Tibial nerve (tissue), 4 donors: Measurements from ENCODE around the gene MC1R. TPM values are rescaled to one million over a fixed set of nuclear protein-coding genes. Genes with fewer than 3 reads are reported as not detected.

ENCODE experiments used
- DNase-seq, 2 donors: peaks; one replicate each; pipeline ENCODE4 v3.0.0-alpha.2; 2019; ENCODE audit warnings: low spot score in 2 of 2
- H3K27ac ChIP-seq, 4 donors: fragments of 200-600 bp; sonication (generic) in 3 of 4; one replicate each; pipeline ENCODE4 v1.5.1; 2017 to 2019; ENCODE audit warnings: mild to moderate bottlenecking in 1 of 4
- H3K27me3 ChIP-seq, 2 donors: fragments of 200-600 bp; sonication (generic) in 1 of 2; one replicate each; pipeline versions ENCODE4 v1.5.1 to v1.6.0; 2017 to 2019
- H3K36me3 ChIP-seq, 3 donors: fragments of 200-600 bp; sonication (generic); one replicate each; pipeline ENCODE4 v1.5.1; 2018 to 2019
- H3K4me1 ChIP-seq, 4 donors: fragments of 200-600 bp; sonication (generic) in 3 of 4; one replicate each; pipeline ENCODE4 v1.5.1; 2017 to 2019
- H3K4me3 ChIP-seq, 4 donors: fragments of 200-600 bp; sonication (generic) in 3 of 4; one replicate each; pipeline ENCODE4 v1.5.1; 2017 to 2019; ENCODE audit warnings: mild to moderate bottlenecking in 1 of 4, moderate library complexity in 1 of 4
- H3K9me3 ChIP-seq, 4 donors: fragments of 200-600 bp; sonication (generic) in 3 of 4; one replicate each; pipeline ENCODE4 v1.5.1; 2017 to 2019
- EP300 ChIP-seq, 2 donors: sonication (generic); formaldehyde crosslinking; IDR thresholded peaks; one replicate each; pipeline ENCODE4 v1.6.1; 2017; ENCODE audit warnings: antibody characterized with exemption in 2 of 2, mild to moderate bottlenecking in 1 of 2
- POLR2A ChIP-seq, 2 donors: fragments of 450-650 bp; IDR thresholded peaks; one replicate each; pipeline ENCODE4 v1.6.1; 2017; ENCODE audit warnings: antibody characterized with exemption in 2 of 2, mild to moderate bottlenecking in 2 of 2, moderate library complexity in 2 of 2
- WGBS, 2 donors: methylation state at CpG; one replicate each; pipeline ENCODE4 v1.1.5; 2018; 5-methylcytosine and 5-hydroxymethylcytosine counted together
- total RNA-seq, 4 donors: library from RNA; depleted of rRNA; stranded (reverse); fragments of >200 nt; gene quantifications; one replicate each; pipeline ENCODE4 v1.1.0, GENCODE V29; 2016
- TF ChIP-seq, protein P1 (sequence below), 5 experiments: fragments of 200-600 bp in 3 of 5; fragments of 450-650 bp in 2 of 5; sonication (generic) in 3 of 5; IDR thresholded peaks; one replicate each; pipeline ENCODE4 v1.5.1; 2016 to 2019; ENCODE audit warnings: antibody characterized with exemption in 5 of 5, mild to moderate bottlenecking in 3 of 5, moderate library complexity in 2 of 5

The MC1R gene
- total RNA-seq, 4 donors from 2014 or later = 3.3 to 15.7 (median 6.9) TPM

DNA sequence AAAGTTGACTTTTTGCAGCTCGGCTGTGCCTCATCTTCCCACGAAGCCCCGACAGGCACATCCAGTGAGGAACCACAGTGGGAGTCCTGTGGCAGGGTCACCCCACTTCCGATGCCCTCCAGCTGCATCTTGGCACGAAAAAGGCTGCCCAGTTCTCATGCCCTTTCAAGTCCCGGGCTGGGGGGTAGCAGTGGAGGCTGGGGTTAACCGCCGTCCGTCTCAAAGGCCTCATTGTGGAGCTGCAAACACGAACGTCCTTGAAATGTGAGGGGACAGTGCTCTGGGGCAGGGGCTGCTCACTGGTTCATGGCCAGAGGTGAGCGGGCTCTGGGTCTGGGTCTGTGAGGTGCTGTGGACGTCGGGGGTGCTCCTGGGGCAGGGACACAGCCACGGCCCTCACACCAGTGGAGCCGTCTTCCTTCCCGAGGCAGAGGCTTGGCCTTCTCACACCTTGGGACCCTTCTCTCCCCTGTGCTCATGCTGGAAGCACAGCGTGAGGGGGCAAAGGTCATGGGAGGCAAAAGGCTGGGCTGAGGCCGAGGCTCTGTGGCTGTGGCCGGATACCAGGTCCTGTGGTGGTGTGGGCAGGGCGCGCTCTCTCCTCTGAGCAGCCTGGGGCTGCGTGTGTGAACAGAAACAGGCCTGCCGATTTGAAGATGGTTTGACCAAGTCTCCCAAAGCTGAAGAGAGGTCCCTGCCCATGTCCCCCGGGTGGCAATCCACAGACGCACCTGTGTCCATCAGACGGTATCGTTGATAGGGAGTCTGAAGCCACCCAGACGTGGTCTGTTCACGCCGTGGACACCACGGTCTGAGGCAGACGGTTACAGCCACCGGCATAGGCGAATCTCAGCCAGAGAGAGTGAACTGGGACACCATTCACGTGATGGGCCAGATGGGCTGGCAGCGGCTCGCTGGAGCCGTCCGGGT is 3.1 kb upstream of the MC1R start:
- Histone ChIP-seq H3K4me3 (no peak overlapping the region), H3K36me3 (peaks cover 0 to 33% (median 4%) of the 10 kb centered on the region in 3 donors), H3K9me3 (no peaks in the 10 kb centered on the region), H3K27me3 (no peaks in the 10 kb centered on the region), H3K27ac (no peak overlapping the region), H3K4me1 (peaks cover 0 to 47% (median 21%) of the 10 kb centered on the region in 4 donors)
- TF ChIP-seq POLR2A (IDR thresholded peaks at IDR 0.05) (no peak), EP300 (IDR thresholded peaks at IDR 0.05) (no peak)
- TF ChIP-seq, protein P1, sequence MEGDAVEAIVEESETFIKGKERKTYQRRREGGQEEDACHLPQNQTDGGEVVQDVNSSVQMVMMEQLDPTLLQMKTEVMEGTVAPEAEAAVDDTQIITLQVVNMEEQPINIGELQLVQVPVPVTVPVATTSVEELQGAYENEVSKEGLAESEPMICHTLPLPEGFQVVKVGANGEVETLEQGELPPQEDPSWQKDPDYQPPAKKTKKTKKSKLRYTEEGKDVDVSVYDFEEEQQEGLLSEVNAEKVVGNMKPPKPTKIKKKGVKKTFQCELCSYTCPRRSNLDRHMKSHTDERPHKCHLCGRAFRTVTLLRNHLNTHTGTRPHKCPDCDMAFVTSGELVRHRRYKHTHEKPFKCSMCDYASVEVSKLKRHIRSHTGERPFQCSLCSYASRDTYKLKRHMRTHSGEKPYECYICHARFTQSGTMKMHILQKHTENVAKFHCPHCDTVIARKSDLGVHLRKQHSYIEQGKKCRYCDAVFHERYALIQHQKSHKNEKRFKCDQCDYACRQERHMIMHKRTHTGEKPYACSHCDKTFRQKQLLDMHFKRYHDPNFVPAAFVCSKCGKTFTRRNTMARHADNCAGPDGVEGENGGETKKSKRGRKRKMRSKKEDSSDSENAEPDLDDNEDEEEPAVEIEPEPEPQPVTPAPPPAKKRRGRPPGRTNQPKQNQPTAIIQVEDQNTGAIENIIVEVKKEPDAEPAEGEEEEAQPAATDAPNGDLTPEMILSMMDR (IDR thresholded peaks at IDR 0.05) = no peak
- DNase-seq = no peak
- WGBS, 2 donors = 46 to 56% methylated on average over 28 to 29 of the region's 40 CpGs

DNA sequence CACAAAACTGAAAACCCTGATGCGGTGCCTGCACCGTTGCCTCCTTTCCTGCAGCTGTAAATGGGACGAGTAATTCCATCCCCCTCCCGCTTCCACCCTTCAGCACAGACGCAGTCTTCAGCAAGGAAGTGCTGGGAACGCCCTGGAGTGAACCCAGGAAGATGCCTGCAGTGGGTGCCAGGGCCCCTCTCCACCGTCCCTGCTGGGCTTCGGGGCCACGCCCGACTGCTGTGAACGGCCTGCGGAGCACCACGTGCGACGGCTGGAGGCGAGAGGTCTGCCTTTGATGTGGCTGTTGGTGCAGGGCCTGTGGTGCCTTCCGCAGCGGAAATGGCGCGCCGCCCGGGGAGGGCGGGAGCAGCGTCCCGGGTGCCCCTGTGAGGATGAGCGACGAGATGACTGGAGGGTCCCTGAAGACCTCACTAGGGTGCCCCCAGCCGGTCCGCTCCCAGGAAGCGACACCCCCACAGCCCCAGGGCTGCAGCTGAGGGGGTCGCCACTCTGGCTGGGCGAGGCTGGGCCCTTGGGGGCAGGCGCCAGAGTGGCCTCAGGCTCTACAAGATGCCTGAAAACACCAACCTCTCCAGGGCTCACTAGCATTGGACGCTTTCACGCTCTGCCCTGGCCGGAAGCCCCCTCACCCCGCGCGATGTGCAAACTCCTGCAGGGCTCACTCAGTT is 749 bp upstream of the MC1R start:
- WGBS, 2 donors = 2% methylated on average over 12 to 27 of the region's 39 CpGs
- Histone ChIP-seq H3K9me3 (no peaks in the 10 kb centered on the region), H3K4me1 (peaks cover 0 to 70% (median 36%) of the 10 kb centered on the region in 4 donors), H3K27ac (peak overlapping the region in 3 of 4 donors; percentile 5 to 63 (median 47)), H3K36me3 (peaks cover 0 to 10% (median 0%) of the 10 kb centered on the region in 3 donors), H3K4me3 (peak overlapping the region; percentile 20 to 49 (median 32)), H3K27me3 (peaks cover 0 to 10% of the 10 kb centered on the region in 2 donors)
- peak in 1 of 2 donors; percentile 40 for DNase-seq
- TF ChIP-seq, protein P1 (IDR thresholded peaks at IDR 0.05) = no peak
- no peak for TF ChIP-seq POLR2A (IDR thresholded peaks at IDR 0.05)
- TF ChIP-seq EP300 (IDR thresholded peaks at IDR 0.05) = peak in 1 of 2 donors; percentile 50

GRCh38 chr16:89919535-89920406 is 1.1 kb downstream of the MC1R start:
- H3K27me3 ChIP-seq = peaks cover 0 to 24% of the 10 kb centered on the region in 2 donors
- DNase-seq = no peak
- no peaks in the 10 kb centered on the region for H3K9me3 ChIP-seq
- H3K4me1 ChIP-seq = peaks cover 0 to 87% (median 43%) of the 10 kb centered on the region in 4 donors
- no peak overlapping the region for H3K27ac ChIP-seq
- TF ChIP-seq, protein P1 (IDR thresholded peaks at IDR 0.05) = no peak
- TF ChIP-seq EP300 (IDR thresholded peaks at IDR 0.05) (no peak), POLR2A (IDR thresholded peaks at IDR 0.05) (no peak)
- H3K4me3 ChIP-seq = no peak overlapping the region
- 92 to 94% methylated on average over 51 to 52 of the region's 52 CpGs for WGBS, 2 donors
- no peaks in the 10 kb centered on the region for H3K36me3 ChIP-seq

DNA sequence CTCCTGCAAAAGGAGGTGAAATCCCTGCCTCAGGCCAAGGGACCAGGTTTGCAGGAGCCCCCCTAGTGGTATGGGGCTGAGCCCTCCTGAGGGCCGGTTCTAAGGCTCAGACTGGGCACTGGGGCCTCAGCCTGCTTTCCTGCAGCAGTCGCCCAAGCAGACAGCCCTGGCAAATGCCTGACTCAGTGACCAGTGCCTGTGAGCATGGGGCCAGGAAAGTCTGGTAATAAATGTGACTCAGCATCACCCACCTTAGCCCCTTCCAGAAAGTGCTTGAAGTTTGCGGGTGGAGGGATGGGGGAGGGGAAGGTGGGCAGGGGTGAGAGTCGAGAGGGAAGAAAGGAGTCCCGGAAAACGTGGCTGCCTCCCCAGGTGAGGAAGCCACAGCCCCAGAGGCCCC is 2.1 kb downstream of the MC1R start:
- peaks cover 0 to 34% of the 10 kb centered on the region in 2 donors for H3K27me3 ChIP-seq
- H3K36me3 ChIP-seq = no peaks in the 10 kb centered on the region
- no peak overlapping the region for H3K4me3 ChIP-seq
- H3K9me3 ChIP-seq = no peaks in the 10 kb centered on the region
- no peak for DNase-seq
- WGBS, 2 donors = 39 to 57% methylated on average over 5 to 6 of the region's 6 CpGs
- TF ChIP-seq POLR2A (IDR thresholded peaks at IDR 0.05) (no peak), EP300 (IDR thresholded peaks at IDR 0.05) (no peak)
- TF ChIP-seq, protein P1 (IDR thresholded peaks at IDR 0.05) = no peak
- H3K4me1 ChIP-seq = peaks cover 0 to 89% (median 48%) of the 10 kb centered on the region in 4 donors
- H3K27ac ChIP-seq = peak overlapping the region in 2 of 4 donors; percentile 83 to 88
